Liver (tissue), 9 donors: Measurements from ENCODE around the gene CYP2W1. TPM values are rescaled to one million over a fixed set of nuclear protein-coding genes. Genes with fewer than 3 reads are reported as not detected.

ENCODE experiments used
- DNase-seq: peaks from one replicate; pipeline ENCODE4 v3.0.0-alpha.2; 2017; ENCODE audit warnings: low spot score
- H3K27ac ChIP-seq, 2 donors: one replicate each; pipeline ENCODE4 v1.7.0; 2013; ENCODE audit warnings: inconsistent platforms in 2 of 2, low read length in 2 of 2, control low read depth in 1 of 2, low read depth in 1 of 2, mild to moderate bottlenecking in 1 of 2
- H3K27me3 ChIP-seq, 4 donors: one replicate each; pipeline versions ENCODE4 v1.6.1 to v1.7.0; 2013; ENCODE audit warnings: low read length in 3 of 4, inconsistent platforms in 1 of 4, mild to moderate bottlenecking in 1 of 4, moderate library complexity in 1 of 4; ENCODE audit not compliant: control insufficient read depth in 4 of 4, insufficient read depth in 4 of 4
- H3K36me3 ChIP-seq, 4 donors: one replicate each; pipeline versions ENCODE4 v1.6.1 to v1.7.0; 2013; ENCODE audit warnings: low read length in 3 of 4, mild to moderate bottlenecking in 3 of 4, low read depth in 1 of 4, moderate library complexity in 1 of 4; ENCODE audit not compliant: control insufficient read depth in 4 of 4, insufficient read depth in 3 of 4
- H3K4me1 ChIP-seq, 4 donors: one replicate each; pipeline versions ENCODE4 v1.6.1 to v1.7.0; 2013; ENCODE audit warnings: low read length in 3 of 4, mild to moderate bottlenecking in 3 of 4, moderate library complexity in 1 of 4; ENCODE audit not compliant: control insufficient read depth in 4 of 4, insufficient read depth in 4 of 4
- H3K4me3 ChIP-seq, 3 donors: one replicate each; pipeline versions ENCODE4 v1.6.1 to v1.7.0; 2013; ENCODE audit warnings: low read length in 3 of 3, control low read depth in 1 of 3, low read depth in 1 of 3, mild to moderate bottlenecking in 1 of 3
- H3K9ac ChIP-seq, 2 donors: one replicate each; pipeline ENCODE4 v1.7.0; 2013; ENCODE audit warnings: low read length in 2 of 2, mild to moderate bottlenecking in 2 of 2, moderate library complexity in 2 of 2, control low read depth in 1 of 2, low read depth in 1 of 2
- H3K9me3 ChIP-seq, 4 donors: one replicate each; pipeline versions ENCODE4 v1.6.1 to v1.7.0; 2013; ENCODE audit warnings: low read length in 3 of 4; ENCODE audit not compliant: control insufficient read depth in 4 of 4
- EGR1 ChIP-seq, 2 donors: IDR thresholded peaks; 2 replicates each; pipeline ENCODE4 v1.6.1; 2016 to 2018; ENCODE audit warnings: antibody characterized with exemption in 2 of 2, low read depth in 2 of 2
- FOXA1 ChIP-seq: IDR thresholded peaks from 2 replicates; pipeline ENCODE4 v1.6.1; 2016; ENCODE audit warnings: antibody characterized with exemption
- FOXA2 ChIP-seq: IDR thresholded peaks from 2 replicates; pipeline ENCODE4 v1.6.1; 2016; ENCODE audit warnings: antibody characterized with exemption
- GABPA ChIP-seq, 2 donors: IDR thresholded peaks in 1 of 2; conservative IDR thresholded peaks in 1 of 2; 2 replicates each; pipeline ENCODE4 v1.6.1; 2016; ENCODE audit warnings: antibody characterized with exemption in 2 of 2, mild to moderate bottlenecking in 1 of 2, moderate library complexity in 1 of 2
- HNF4A ChIP-seq, 2 donors: conservative IDR thresholded peaks; 2 replicates each; pipeline ENCODE4 v1.6.1; 2016; ENCODE audit warnings: antibody characterized with exemption in 2 of 2, mild to moderate bottlenecking in 2 of 2
- HNF4G ChIP-seq: IDR thresholded peaks from 2 replicates; pipeline ENCODE4 v1.6.1; 2016; ENCODE audit warnings: antibody characterized with exemption
- JUND ChIP-seq, 2 donors: IDR thresholded peaks; 2 replicates each; pipeline ENCODE4 v1.6.1; 2016; ENCODE audit warnings: antibody characterized with exemption in 2 of 2
- NR2F2 ChIP-seq: IDR thresholded peaks from 2 replicates; pipeline ENCODE4 v1.6.1; 2016; ENCODE audit warnings: antibody characterized with exemption
- RAD21 ChIP-seq, 2 donors: IDR thresholded peaks; 2 replicates each; pipeline ENCODE4 v1.6.1; 2016; ENCODE audit warnings: antibody characterized with exemption in 2 of 2, mild to moderate bottlenecking in 2 of 2
- RXRA ChIP-seq, 2 donors: IDR thresholded peaks; 2 replicates each; pipeline ENCODE4 v1.6.1; 2017 to 2018; ENCODE audit warnings: antibody characterized with exemption in 2 of 2, mild to moderate bottlenecking in 1 of 2
- SP1 ChIP-seq: IDR thresholded peaks from 2 replicates; pipeline ENCODE4 v1.6.1; 2018; ENCODE audit warnings: antibody characterized with exemption, mild to moderate bottlenecking
- TAF1 ChIP-seq: conservative IDR thresholded peaks from 2 replicates; pipeline ENCODE4 v1.6.1; 2016; ENCODE audit warnings: antibody characterized with exemption, mild to moderate bottlenecking
- YY1 ChIP-seq: IDR thresholded peaks from 2 replicates; pipeline ENCODE4 v1.6.1; 2016; ENCODE audit warnings: antibody characterized with exemption, mild to moderate bottlenecking
- WGBS: extraction: QIAGEN DNeasy Blood & Tissue Kit; methylation state at CpG from one replicate; pipeline ENCODE4 v1.1.7; 2013; 5-methylcytosine and 5-hydroxymethylcytosine counted together
- polyA plus RNA-seq, 2 donors: library from polyadenylated mRNA; stranded (reverse) in 1 of 2; unstranded in 1 of 2; fragments of 200-250 nt in 1 of 2; fragments of >200 nt in 1 of 2; fragmentation: Nextera tagmentation in 1 of 2; extraction: Ambion mirVana in 1 of 2; gene quantifications; one replicate each; pipeline versions ENCODE4 v1.2.1 to v1.2.3, GENCODE V29; 2013 to 2015
- total RNA-seq, 2 donors: library from RNA; depleted of rRNA; stranded (reverse); fragments of >200 nt; gene quantifications; one replicate each; pipeline ENCODE4 v1.2.3, GENCODE V29; 2014
- TF ChIP-seq, protein P1 (sequence below): IDR thresholded peaks from 2 replicates; pipeline ENCODE4 v1.6.1; 2016; ENCODE audit warnings: antibody characterized with exemption, mild to moderate bottlenecking
- TF ChIP-seq, protein P2 (sequence below): fragments of 150-350 bp; IDR thresholded peaks from 2 replicates; pipeline ENCODE4 v1.5.1; 2017; ENCODE audit warnings: improper control_type of control experiment, low read depth, low read length; ENCODE audit not compliant: missing input control
- TF ChIP-seq, protein P3 (sequence below): IDR thresholded peaks from 2 replicates; pipeline ENCODE4 v1.6.1; 2016; ENCODE audit warnings: antibody characterized with exemption
- TF ChIP-seq, protein P4 (sequence below): IDR thresholded peaks from 2 replicates; pipeline ENCODE4 v1.6.1; 2016; ENCODE audit warnings: antibody characterized with exemption
- TF ChIP-seq, protein P5 (sequence below): IDR thresholded peaks from 2 replicates; pipeline ENCODE4 v1.6.1; 2016; ENCODE audit warnings: antibody characterized with exemption
- donor health status: healthy.
- donor health status: healthy.
- donor health status: healthy.
- donor health status: healthy.
- donor health status: healthy.

Gene CYP2W1
- total and polyA plus RNA-seq, 4 donors, result 0.28 TPM; not detected in 3

DNA sequence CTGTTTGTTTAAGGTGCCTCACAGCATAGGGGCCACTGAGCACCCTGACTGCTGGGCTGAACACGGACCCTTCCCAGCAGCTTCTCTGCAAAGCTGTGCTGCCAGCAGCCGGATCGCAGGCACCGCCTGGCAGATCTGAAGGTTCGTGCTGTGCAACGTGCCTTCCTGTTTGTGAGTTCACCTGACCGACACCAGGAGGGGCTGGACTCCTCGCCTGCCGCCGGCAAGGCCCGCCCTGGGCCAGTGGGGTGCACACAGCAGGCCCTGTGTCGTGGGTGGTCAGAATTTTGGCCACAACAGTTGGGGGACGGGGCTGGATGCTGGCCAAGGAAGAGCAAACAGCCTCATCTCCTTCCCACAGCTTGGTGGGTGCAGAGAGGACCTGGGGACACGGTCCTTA is 12.6 kb downstream of the CYP2W1 start:
- Histone ChIP-seq H3K36me3 (peaks cover 0 to 10% (median 1%) of the 10 kb centered on the region in 4 donors), H3K4me1 (peaks cover 3 to 15% (median 8%) of the 10 kb centered on the region in 4 donors), H3K4me3 (no peak overlapping the region), H3K9ac (no peak overlapping the region), H3K27ac (no peak overlapping the region), H3K9me3 (no peaks in the 10 kb centered on the region), H3K27me3 (no peaks in the 10 kb centered on the region)
- TF ChIP-seq, protein P1, sequence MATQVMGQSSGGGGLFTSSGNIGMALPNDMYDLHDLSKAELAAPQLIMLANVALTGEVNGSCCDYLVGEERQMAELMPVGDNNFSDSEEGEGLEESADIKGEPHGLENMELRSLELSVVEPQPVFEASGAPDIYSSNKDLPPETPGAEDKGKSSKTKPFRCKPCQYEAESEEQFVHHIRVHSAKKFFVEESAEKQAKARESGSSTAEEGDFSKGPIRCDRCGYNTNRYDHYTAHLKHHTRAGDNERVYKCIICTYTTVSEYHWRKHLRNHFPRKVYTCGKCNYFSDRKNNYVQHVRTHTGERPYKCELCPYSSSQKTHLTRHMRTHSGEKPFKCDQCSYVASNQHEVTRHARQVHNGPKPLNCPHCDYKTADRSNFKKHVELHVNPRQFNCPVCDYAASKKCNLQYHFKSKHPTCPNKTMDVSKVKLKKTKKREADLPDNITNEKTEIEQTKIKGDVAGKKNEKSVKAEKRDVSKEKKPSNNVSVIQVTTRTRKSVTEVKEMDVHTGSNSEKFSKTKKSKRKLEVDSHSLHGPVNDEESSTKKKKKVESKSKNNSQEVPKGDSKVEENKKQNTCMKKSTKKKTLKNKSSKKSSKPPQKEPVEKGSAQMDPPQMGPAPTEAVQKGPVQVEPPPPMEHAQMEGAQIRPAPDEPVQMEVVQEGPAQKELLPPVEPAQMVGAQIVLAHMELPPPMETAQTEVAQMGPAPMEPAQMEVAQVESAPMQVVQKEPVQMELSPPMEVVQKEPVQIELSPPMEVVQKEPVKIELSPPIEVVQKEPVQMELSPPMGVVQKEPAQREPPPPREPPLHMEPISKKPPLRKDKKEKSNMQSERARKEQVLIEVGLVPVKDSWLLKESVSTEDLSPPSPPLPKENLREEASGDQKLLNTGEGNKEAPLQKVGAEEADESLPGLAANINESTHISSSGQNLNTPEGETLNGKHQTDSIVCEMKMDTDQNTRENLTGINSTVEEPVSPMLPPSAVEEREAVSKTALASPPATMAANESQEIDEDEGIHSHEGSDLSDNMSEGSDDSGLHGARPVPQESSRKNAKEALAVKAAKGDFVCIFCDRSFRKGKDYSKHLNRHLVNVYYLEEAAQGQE, result no peak
- TF ChIP-seq, protein P2, sequence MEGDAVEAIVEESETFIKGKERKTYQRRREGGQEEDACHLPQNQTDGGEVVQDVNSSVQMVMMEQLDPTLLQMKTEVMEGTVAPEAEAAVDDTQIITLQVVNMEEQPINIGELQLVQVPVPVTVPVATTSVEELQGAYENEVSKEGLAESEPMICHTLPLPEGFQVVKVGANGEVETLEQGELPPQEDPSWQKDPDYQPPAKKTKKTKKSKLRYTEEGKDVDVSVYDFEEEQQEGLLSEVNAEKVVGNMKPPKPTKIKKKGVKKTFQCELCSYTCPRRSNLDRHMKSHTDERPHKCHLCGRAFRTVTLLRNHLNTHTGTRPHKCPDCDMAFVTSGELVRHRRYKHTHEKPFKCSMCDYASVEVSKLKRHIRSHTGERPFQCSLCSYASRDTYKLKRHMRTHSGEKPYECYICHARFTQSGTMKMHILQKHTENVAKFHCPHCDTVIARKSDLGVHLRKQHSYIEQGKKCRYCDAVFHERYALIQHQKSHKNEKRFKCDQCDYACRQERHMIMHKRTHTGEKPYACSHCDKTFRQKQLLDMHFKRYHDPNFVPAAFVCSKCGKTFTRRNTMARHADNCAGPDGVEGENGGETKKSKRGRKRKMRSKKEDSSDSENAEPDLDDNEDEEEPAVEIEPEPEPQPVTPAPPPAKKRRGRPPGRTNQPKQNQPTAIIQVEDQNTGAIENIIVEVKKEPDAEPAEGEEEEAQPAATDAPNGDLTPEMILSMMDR, result no peak
- TF ChIP-seq RAD21 (IDR thresholded peaks at IDR 0.05), result no peak
- no peak for TF ChIP-seq SP1
- no peak for TF ChIP-seq NR2F2
- no peak for TF ChIP-seq JUND (IDR thresholded peaks at IDR 0.05)
- no peak for TF ChIP-seq FOXA1
- TF ChIP-seq HNF4G, result no peak
- TF ChIP-seq, protein P3, sequence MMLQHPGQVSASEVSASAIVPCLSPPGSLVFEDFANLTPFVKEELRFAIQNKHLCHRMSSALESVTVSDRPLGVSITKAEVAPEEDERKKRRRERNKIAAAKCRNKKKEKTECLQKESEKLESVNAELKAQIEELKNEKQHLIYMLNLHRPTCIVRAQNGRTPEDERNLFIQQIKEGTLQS, result no peak
- no peak for TF ChIP-seq RXRA (IDR thresholded peaks at IDR 0.05)
- no peak for TF ChIP-seq TAF1
- TF ChIP-seq EGR1 (IDR thresholded peaks at IDR 0.05; ENCODE audit: low read depth in 2 of 2), result no peak
- no peak for TF ChIP-seq HNF4A (conservative IDR thresholded peaks at IDR 0.05)
- TF ChIP-seq, protein P4, sequence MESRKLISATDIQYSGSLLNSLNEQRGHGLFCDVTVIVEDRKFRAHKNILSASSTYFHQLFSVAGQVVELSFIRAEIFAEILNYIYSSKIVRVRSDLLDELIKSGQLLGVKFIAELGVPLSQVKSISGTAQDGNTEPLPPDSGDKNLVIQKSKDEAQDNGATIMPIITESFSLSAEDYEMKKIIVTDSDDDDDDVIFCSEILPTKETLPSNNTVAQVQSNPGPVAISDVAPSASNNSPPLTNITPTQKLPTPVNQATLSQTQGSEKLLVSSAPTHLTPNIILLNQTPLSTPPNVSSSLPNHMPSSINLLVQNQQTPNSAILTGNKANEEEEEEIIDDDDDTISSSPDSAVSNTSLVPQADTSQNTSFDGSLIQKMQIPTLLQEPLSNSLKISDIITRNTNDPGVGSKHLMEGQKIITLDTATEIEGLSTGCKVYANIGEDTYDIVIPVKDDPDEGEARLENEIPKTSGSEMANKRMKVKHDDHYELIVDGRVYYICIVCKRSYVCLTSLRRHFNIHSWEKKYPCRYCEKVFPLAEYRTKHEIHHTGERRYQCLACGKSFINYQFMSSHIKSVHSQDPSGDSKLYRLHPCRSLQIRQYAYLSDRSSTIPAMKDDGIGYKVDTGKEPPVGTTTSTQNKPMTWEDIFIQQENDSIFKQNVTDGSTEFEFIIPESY, result no peak
- TF ChIP-seq, protein P5, sequence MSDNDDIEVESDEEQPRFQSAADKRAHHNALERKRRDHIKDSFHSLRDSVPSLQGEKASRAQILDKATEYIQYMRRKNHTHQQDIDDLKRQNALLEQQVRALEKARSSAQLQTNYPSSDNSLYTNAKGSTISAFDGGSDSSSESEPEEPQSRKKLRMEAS, result no peak
- no peak for TF ChIP-seq FOXA2
- no peak for TF ChIP-seq YY1
- no peak for TF ChIP-seq GABPA (IDR thresholded peaks at IDR 0.05 in 1 of 2, conservative IDR thresholded peaks at IDR 0.05 in 1 of 2)
- DNase-seq, result no peak
- WGBS, result 93% methylated on average over 14 of the region's 14 CpGs
